IMR-90 (cell line): ENCODE data around the gene MREG. TPM values are rescaled to one million over a fixed set of nuclear protein-coding genes. Genes with fewer than 3 reads are reported as not detected.

Experiments
- ATAC-seq: fragments of 200-7000 bp; cut with Tn5 transposase; 2 replicates; pipeline ENCODE4 v1.9.1; 2020; ENCODE audit warnings: low read depth, mild to moderate bottlenecking, moderate library complexity
- BruUV-seq: library from RNA; stranded (reverse); fragments of 400-500 nt; replicated peaks from 2 replicates; lab custom pipeline; 2021; lab: Mats Ljungman, UMichigan
- CTCF ChIA-PET: fragments of 300-600 bp; formaldehyde crosslinking; extraction: SDS; loops from one replicate; lab custom pipeline; 2021; ENCODE audit warnings: antibody characterized with exemption; lab: Yijun Ruan, JAX
- POLR2A ChIA-PET: fragments of 300-600 bp; sonication (Branson Sonifier 250); formaldehyde crosslinking; loops from one replicate; lab custom pipeline; 2022; ENCODE audit warnings: antibody characterized with exemption; ENCODE audit not compliant: unreplicated experiment; lab: Charles Lee
- DNase-seq: peaks from one replicate; pipeline ENCODE4 v3.0.0; 2013
- H2AFZ ChIP-seq: replicated peaks from 2 replicates; pipeline ENCODE3; 2013; ENCODE audit warnings: low read length, mild to moderate bottlenecking; ENCODE audit not compliant: poor library complexity
- H2AK5ac ChIP-seq: 2 replicates; pipeline ENCODE4 v1.6.1; 2013; ENCODE audit warnings: low read depth, low read length, inconsistent platforms
- H2AK9ac ChIP-seq: replicated peaks from 2 replicates; pipeline ENCODE3; 2013; ENCODE audit warnings: mild to moderate bottlenecking, low read depth, low read length, moderate library complexity; ENCODE audit not compliant: poor library complexity
- H2BK120ac ChIP-seq: 2 replicates; pipeline ENCODE4 v1.6.1; 2013; ENCODE audit warnings: low read depth, low read length, inconsistent platforms
- H2BK15ac ChIP-seq: 3 replicates; pipeline ENCODE4 v1.6.1; 2013; ENCODE audit warnings: low read depth, low read length, inconsistent platforms
- H2BK20ac ChIP-seq: 2 replicates; pipeline ENCODE4 v1.6.1; 2013; ENCODE audit warnings: low read depth, mild to moderate bottlenecking, inconsistent platforms, low read length, moderate library complexity
- H2BK5ac ChIP-seq: 2 replicates; pipeline ENCODE4 v1.6.1; 2013; ENCODE audit warnings: mild to moderate bottlenecking, low read depth, low read length, inconsistent platforms; ENCODE audit not compliant: poor library complexity, severe bottlenecking
- H3K14ac ChIP-seq: replicated peaks from 2 replicates; pipeline ENCODE4 v1.6.1; 2013; ENCODE audit warnings: low read depth, low read length, inconsistent platforms
- H3K18ac ChIP-seq: 2 replicates; pipeline ENCODE4 v1.6.1; 2013; ENCODE audit warnings: low read depth, low read length, control low read depth
- H3K23ac ChIP-seq: 2 replicates; pipeline ENCODE4 v1.6.1; 2013; ENCODE audit warnings: low read depth, low read length, inconsistent platforms
- H3K27ac ChIP-seq: 2 replicates; pipeline ENCODE4 v1.5.1; 2013; ENCODE audit warnings: mild to moderate bottlenecking, control low read depth, low read length; ENCODE audit not compliant: insufficient read depth
- H3K27me3 ChIP-seq: 2 replicates; pipeline ENCODE4 v1.6.1; 2013; ENCODE audit warnings: low read length; ENCODE audit not compliant: control insufficient read depth, insufficient read depth
- H3K36me3 ChIP-seq: 2 replicates; pipeline ENCODE4 v1.6.1; 2013; ENCODE audit warnings: low read length, mixed read lengths; ENCODE audit not compliant: control insufficient read depth, insufficient read depth
- H3K4ac ChIP-seq: 2 replicates; pipeline ENCODE4 v1.6.1; 2013; ENCODE audit warnings: low read depth, low read length, inconsistent platforms
- H3K4me1 ChIP-seq: 2 replicates; pipeline ENCODE4 v1.6.1; 2013; ENCODE audit warnings: low read length, mixed read lengths; ENCODE audit not compliant: control insufficient read depth, insufficient read depth
- H3K4me2 ChIP-seq: 2 replicates; pipeline ENCODE4 v1.6.1; 2013; ENCODE audit warnings: low read depth, mild to moderate bottlenecking, control low read depth, low read length, moderate library complexity
- H3K4me3 ChIP-seq: 2 replicates; pipeline ENCODE4 v1.5.1; 2013; ENCODE audit warnings: low read depth, mild to moderate bottlenecking, control low read depth, low read length, moderate library complexity; ENCODE audit not compliant: insufficient read depth
- H3K56ac ChIP-seq: 2 replicates; pipeline ENCODE4 v1.6.1; 2013; ENCODE audit warnings: low read length, inconsistent platforms; ENCODE audit not compliant: insufficient read depth; ENCODE audit errors: extremely low read depth
- H3K79me1 ChIP-seq, 2 experiments: 2 replicates each; pipeline ENCODE4 v1.6.1; 2013; ENCODE audit warnings: low read length in 2 of 2, inconsistent platforms in 1 of 2, low read depth in 1 of 2
- H3K9ac ChIP-seq: 2 replicates; pipeline ENCODE4 v1.6.1; 2013; ENCODE audit warnings: low read depth, low read length, control low read depth
- H3K9me1 ChIP-seq: 2 replicates; pipeline ENCODE4 v1.6.1; 2013; ENCODE audit warnings: low read length, inconsistent platforms; ENCODE audit not compliant: insufficient read depth
- H3K9me3 ChIP-seq: 2 replicates; pipeline ENCODE4 v1.6.1; 2013; ENCODE audit warnings: low read length; ENCODE audit not compliant: control insufficient read depth, insufficient read depth
- H4K20me1 ChIP-seq: 2 replicates; pipeline ENCODE4 v1.6.1; 2013; ENCODE audit warnings: low read length, inconsistent platforms; ENCODE audit not compliant: insufficient read depth
- H4K5ac ChIP-seq: 2 replicates; pipeline ENCODE4 v1.6.1; 2013; ENCODE audit warnings: mild to moderate bottlenecking, low read depth, low read length, control low read depth
- H4K8ac ChIP-seq, 2 experiments: 2 replicates each; pipeline ENCODE4 v1.6.1; 2013; ENCODE audit warnings: low read depth in 2 of 2, low read length in 2 of 2, control low read depth in 1 of 2, inconsistent platforms in 1 of 2
- H4K91ac ChIP-seq: 2 replicates; pipeline ENCODE4 v1.6.1; 2013; ENCODE audit warnings: low read depth, low read length, inconsistent platforms; ENCODE audit not compliant: insufficient read depth
- CEBPB ChIP-seq: IDR thresholded peaks from 2 replicates; pipeline ENCODE4 v1.6.1; 2012; ENCODE audit warnings: low read depth, low read length, improper control_type of control experiment
- CHD1 ChIP-seq: IDR thresholded peaks from 2 replicates; pipeline ENCODE4 v1.6.1; 2012; ENCODE audit warnings: low read depth, low read length, improper control_type of control experiment
- CTCF ChIP-seq: conservative IDR thresholded peaks from 2 replicates; pipeline ENCODE4 v1.5.1; 2012; ENCODE audit warnings: mild to moderate bottlenecking, low read depth, low read length, improper control_type of control experiment
- ELK1 ChIP-seq: fragments of 150-350 bp; IDR thresholded peaks from 2 replicates; pipeline ENCODE4 v1.6.1; 2016; ENCODE audit warnings: low read depth, mild to moderate bottlenecking, low read length, moderate library complexity, borderline replicate concordance
- MAZ ChIP-seq: IDR thresholded peaks from 2 replicates; pipeline ENCODE4 v1.6.1; 2012; ENCODE audit warnings: low read depth, mild to moderate bottlenecking, low read length, improper control_type of control experiment, moderate library complexity, borderline replicate concordance
- MXI1 ChIP-seq: IDR thresholded peaks from 2 replicates; pipeline ENCODE4 v1.6.1; 2012; ENCODE audit warnings: low read depth, mild to moderate bottlenecking, low read length, moderate library complexity, borderline replicate concordance
- NFE2L2 ChIP-seq: fragments of 150-350 bp; IDR thresholded peaks from 2 replicates; pipeline ENCODE4 v1.6.1; 2016; ENCODE audit warnings: low read depth, mild to moderate bottlenecking, low read length
- RAD21 ChIP-seq: IDR thresholded peaks from 2 replicates; pipeline ENCODE4 v1.6.1; 2012; ENCODE audit warnings: low read length, improper control_type of control experiment
- USF2 ChIP-seq: fragments of 150-350 bp; IDR thresholded peaks from 2 replicates; pipeline ENCODE4 v1.6.1; 2017; ENCODE audit warnings: mild to moderate bottlenecking, antibody characterized with exemption, low read length, low read depth
- WGBS, 2 experiments: methylation state at CpG; one replicate each; pipeline versions ENCODE4 v1.1.5 to v1.1.7; 2013; ENCODE audit warnings: missing lambda C conversion rate in 2 of 2; ENCODE audit not compliant: insufficient read length in 1 of 2; ENCODE audit errors: extremely low coverage in 2 of 2; 5-methylcytosine and 5-hydroxymethylcytosine counted together
- dilution Hi-C: fragments of 300-500 bp; cut with HindIII; formaldehyde crosslinking; loops from one replicate; pipeline ENCODE4 v1.14.3; 2018; ENCODE audit warnings: low sequenced_read_pairs; ENCODE audit not compliant: unreplicated experiment
- in situ Hi-C: fragments of 300-500 bp; cut with MboI; formaldehyde crosslinking; loops from 3 replicates; pipeline ENCODE4 v1.14.3; 2019; ENCODE audit warnings: low sequenced_read_pairs, inconsistent platforms, mixed read lengths
- intact Hi-C: fragments of 100-400 bp; cut with micrococcal nuclease; formaldehyde crosslinking; loops from 2 replicates; pipeline ENCODE4 v1.10.0; 2022
- polyA plus RNA-seq, 3 experiments: library from polyadenylated mRNA; depleted of rRNA; stranded (reverse); fragments of >200 nt; gene quantifications; 2 replicates each; pipeline ENCODE4 v1.2.3, GENCODE V29; 2012; ENCODE audit warnings: low replicate concordance in 1 of 3
- total RNA-seq: library from RNA; depleted of rRNA; stranded (reverse); fragments of >200 nt; gene quantifications from 2 replicates; pipeline ENCODE4 v1.2.3, GENCODE V29; 2012

Gene MREG
- total and polyA plus RNA-seq, 2 of the 4 experiments (the other 2 are of a cell fraction) = 1.0 to 1.8 TPM

- Histone ChIP-seq H2BK15ac (no peak overlapping the region), H2BK20ac (no peak overlapping the region), H3K27ac (no peak overlapping the region), H4K5ac (no peak overlapping the region), H3K4me3 (no peak overlapping the region), H3K56ac (no peak overlapping the region), H4K8ac (no peak overlapping the region), H3K14ac (no peak overlapping the region), H3K4me2 (no peak overlapping the region), H2AFZ (no peak overlapping the region), H3K4ac (no peak overlapping the region), H3K9me1 (no peaks in the 10 kb centered on the region), H3K9me3 (no peaks in the 10 kb centered on the region), H3K79me1 (no peaks in the 10 kb centered on the region), H3K9ac (no peak overlapping the region), H2AK9ac (no peak overlapping the region), H2BK5ac (no peak overlapping the region), H3K4me1 (no peaks in the 10 kb centered on the region), H4K91ac (no peak overlapping the region), H2AK5ac (no peak overlapping the region), H3K27me3 (no peaks in the 10 kb centered on the region), H3K18ac (no peak overlapping the region), H3K23ac (no peak overlapping the region), H4K20me1 (no peaks in the 10 kb centered on the region), H3K36me3 (no peaks in the 10 kb centered on the region), H2BK120ac (no peak overlapping the region)
- BruUV-seq = no TSS peak
- intact Hi-C loops = no loop called here
- CTCF ChIA-PET = no interaction called here
- dilution Hi-C loops = no loop called here
- POLR2A ChIA-PET = no interaction called here
- DNase-seq = no peak
- ATAC-seq = no peak
- no peak for TF ChIP-seq CEBPB
- no peak for TF ChIP-seq CTCF
- TF ChIP-seq USF2 = no peak
- no peak for TF ChIP-seq RAD21
- no peak for TF ChIP-seq NFE2L2
- no peak for TF ChIP-seq CHD1
- no peak for TF ChIP-seq MAZ
- TF ChIP-seq ELK1 = no peak
- TF ChIP-seq MXI1 = no peak
- no CpG with 5 or more reads among the region's 4 CpGs for WGBS, 2 experiments
- in situ Hi-C loops = loop anchor here (25.0 kb wide), 1 partner anchor 1136 kb away; the partner anchor contains the start of gene BARD1
Measured at GRCh38 chr2:215948051-215948450, 65.3 kb downstream of the MREG start.
